Measurements from ENCODE around the gene GAREM2.

The GAREM2 gene

DNA sequence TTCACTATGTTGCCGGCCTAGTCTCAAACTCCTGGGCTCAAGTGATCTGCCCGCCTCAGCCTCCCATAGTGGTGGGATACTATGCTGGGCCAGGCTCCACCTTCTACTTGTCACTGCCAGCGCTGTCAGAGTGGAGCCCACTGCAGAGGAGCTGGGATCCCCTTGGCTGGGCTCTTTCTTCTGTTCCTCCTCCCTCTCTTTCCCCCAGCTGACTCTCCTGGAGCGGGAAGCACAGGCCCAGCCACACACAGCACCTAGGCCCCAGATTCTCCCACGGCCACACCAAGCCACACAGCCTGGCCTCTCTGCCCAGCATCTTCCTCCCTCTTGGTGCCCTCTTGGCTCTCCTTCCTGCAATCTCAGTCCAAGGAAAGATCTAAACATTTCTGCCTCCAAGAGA, 3.7 kb upstream of the GAREM2 start:
- no peak for FAIRE-seq
- DNase-seq (ENCODE audit: insufficient read length, low spot score): no peak

DNA sequence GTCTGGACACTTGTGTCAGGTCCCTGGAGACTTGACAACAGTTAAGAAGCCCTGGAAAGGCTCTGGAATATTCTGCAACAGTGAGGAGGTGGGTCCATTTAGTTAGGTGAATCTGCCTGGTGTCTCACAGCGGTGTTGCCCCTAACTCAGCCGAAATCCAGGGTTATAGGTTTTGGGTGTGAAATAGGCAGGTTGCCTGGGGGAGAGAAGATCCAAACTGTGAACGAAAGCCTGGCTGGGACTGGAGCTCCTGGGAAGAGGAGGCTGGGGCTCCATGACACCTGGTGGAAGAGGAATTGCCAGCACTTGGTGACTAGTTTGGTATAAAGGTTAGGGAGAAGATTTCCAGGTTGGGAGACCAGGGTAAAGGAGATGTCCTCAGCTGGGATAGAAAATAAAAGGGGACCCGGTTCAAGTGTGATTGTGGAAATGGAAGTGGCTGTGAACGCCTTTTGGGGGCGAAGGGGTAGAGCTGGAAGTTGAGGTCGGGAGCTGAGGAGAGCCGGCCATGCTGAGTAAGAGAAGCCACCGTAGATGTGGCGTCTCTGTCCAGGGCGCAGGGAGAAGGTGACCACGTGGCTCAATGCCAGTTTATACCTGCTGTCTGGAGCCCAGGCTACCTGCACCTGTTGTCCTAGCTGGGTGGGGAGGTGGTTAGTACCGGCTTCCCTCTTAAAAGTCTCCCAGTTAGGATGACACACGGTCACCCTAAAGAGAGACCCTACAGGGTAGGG, 3.0 kb upstream of the GAREM2 start:
- FAIRE-seq (no peak), DNase-seq (ENCODE audit: insufficient read length, low spot score) (no peak)

DNA sequence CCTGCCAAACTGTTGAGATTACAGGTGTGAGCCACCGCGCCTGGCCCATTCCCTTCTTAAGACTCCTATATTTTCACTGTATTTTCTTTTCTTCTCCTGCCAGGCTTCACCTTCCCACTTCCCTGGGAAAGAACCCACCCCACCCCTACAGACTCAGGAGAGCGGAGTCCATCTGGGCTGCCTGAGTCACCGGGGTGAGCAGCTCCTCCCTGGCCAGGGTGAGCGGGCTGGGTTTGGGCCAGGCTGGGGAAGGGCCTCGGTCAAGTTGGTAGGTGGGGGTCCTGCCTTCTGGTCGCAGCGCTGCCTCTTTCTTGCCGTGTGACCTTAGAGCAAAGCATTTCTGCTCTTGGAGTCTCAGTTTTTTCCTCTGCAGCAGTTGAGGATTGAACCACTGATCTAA, 2.1 kb upstream of the GAREM2 start:
- FAIRE-seq (no peak), DNase-seq (ENCODE audit: insufficient read length, low spot score) (no peak)

DNA sequence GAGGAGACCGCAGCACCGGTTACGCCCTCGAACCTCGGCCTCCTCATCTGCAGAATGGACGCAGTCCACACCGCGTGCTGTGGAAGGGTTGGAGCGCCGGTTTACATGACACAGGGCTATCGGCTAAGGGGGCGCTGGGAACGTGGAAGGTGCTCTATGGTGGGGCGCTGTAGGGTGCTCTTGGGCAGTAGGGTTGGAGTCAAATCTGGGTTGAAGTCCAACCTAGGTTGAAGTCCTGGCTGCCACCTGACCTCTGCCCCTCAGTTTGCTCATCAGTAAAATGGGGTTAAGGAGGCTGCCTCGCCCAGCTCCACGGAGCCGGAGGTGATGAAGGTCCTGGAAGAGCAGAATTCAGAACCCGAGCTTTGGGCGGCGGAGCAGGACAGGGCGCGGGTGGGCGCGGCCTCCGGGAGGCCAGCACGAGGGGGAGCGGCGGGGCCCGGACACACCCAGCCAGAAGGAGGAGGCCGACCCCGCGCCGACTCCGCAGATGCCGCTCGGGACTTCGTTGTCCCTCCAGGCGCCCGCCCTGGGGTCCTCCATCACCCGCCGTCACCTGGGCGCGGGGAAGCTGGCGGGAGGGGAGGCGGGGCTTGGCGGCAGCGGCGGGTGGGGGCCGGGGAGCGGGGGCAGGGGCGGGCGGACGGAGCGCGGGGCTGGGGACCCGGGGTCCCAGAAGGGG, 558 bp upstream of the GAREM2 start:
- DNase-seq (ENCODE audit: insufficient read length, low spot score) (no peak), FAIRE-seq (peak; percentile 46)

DNA sequence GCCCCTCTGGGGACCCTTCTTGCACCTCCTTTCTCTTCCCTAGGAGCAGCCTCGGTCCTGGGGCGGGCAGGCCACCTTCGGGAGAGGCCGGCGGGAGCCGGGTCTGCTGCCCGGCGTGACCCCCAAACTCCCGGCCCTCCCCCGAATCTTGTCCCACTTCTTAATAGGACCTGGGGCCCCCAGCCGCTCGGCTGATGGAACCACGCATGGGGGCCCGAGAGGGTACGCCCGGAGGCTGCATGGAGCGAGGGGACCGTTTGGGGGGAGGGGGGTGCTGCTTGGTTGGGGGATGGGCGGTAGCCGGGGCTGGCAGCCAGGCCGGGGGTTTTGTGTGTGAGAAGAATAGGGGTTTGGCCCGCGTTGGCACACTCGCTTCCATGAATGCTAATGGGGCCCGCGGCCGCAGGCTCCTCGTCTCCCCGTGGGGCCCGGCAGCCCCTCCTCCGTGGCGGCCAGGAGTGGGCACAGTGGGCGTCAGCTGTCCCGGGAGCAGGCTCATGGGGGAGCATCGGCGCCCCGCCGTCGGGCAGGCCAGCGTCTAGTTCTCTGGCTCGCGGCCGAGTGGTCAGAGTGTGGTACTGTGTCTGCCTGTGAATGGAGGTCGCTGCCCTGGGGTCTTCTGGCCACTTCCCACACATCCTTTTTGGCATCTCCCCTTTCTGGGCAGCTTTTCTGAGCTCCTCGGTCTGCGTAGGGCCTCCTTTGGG, 1.0 kb downstream of the GAREM2 start:
- DNase-seq (ENCODE audit: insufficient read length, low spot score) (no peak), FAIRE-seq (no peak)

DNA sequence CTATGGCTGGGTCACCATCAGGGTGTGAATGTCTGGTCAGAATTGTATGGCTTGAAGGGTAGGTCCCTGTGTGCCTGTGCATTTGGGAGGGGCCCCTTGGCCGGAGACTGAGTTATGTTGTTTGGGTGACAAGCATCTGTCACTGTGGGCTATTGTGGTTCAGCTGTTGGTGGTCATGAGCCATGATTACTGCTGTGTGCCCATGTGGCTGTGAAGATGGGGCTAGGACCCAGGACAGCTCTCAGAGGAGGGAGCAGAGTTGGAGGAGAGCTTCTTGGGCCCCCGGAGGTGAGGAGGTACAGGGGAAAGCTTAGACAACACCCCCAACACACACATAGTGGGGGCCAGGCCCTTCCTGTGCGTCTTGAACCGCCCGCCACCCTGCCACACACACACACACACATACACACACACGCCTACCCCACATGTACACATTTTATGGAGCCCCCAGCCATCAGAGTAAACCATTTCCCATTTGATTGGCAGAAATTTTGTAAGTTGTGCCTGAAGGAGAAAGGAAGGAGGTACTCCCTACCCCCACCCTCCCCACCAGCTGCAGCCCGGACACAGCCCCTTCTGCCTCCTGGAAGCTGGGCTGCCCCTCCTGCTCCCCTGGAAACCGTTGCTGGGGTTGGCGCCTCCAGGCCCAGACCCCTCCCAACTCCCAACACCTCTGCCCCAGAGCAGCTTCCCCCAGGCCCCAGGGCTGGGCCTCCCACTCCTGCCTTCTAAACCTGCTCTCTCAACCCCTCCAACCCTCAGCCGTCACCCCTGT, 2.0 kb downstream of the GAREM2 start:
- no peak for DNase-seq (ENCODE audit: insufficient read length, low spot score)
- FAIRE-seq: peak; percentile 60

DNA sequence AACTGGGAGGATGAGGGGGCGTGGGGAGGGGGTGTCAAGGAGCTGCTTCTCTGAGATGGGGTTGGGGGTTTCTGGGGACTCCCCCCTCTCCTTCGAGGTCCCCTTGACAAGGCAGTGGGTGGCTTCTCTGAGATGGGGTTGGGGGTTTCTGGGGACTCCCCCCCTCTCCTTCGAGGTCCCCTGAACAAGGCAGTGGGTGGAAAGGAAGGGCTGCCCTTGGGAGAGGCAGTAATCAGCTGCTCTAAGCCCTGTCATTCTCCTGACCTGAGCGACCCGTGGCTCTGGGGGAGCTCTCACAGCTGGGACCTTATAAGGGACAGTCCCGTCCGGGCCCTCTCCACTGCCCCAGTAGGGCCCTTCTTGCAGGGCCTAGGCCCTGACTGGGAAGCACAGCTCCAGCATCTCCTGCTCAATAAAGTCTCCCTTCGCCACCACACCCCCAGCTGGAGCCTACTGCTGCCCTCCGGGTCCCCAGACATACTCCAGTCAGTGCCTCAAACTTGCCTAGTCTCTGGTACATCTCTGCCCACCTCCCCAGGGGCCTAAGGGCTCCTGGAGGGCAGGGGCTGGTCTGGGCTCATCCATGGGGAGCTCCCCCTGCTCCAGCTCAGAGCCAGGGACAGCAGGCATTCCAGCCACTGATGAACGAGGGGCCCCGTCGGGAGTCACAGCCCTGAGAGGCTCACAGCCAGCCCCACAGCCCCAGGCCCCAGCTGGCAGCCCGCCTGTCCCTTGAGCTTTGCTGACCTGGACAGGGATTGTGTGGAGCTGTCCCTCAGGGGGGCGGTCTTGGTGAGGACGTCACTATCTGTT, 2.8 kb downstream of the GAREM2 start:
- no peak for FAIRE-seq
- DNase-seq (ENCODE audit: insufficient read length, low spot score): no peak

DNA sequence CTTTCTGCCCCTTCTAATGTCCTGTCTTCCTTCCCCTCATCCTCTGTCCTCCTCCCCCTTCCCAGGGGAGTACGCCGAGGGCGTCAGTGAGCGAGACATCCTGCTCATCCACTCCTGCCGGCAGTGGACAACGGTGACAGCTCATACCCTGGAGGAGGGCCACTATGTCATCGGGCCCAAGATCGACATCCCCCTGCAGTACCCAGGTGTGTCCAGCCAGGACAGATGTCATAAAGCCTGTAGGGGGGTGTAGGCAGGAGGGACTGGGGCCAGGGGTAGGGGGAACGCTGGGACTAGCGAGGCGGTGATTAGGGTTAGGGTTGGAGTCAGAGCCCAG, 3.4 kb downstream of the GAREM2 start:
- peak; percentile 54 for FAIRE-seq
- DNase-seq (ENCODE audit: insufficient read length, low spot score): no peak

DNA sequence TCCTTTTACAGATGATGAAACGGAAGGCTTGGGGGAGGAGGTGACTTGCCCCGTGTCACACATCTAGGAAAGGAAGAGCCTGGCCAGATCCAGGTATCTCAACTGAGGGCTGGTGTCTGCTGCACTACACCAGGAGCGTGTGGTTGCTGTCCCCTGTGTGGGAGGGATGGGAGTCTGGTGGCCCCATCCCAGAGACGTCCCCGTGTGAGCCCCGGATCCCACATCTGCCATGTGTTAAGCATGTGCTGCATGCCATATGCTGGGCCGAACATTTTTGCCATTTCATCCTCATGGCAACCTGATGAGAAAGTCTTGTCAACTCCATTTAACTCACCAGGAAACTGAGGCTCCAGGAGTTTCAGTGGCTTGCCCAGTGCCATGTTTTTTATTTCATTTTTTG, 4.2 kb downstream of the GAREM2 start:
- DNase-seq (ENCODE audit: insufficient read length, low spot score): no peak
- FAIRE-seq: no peak

DNA sequence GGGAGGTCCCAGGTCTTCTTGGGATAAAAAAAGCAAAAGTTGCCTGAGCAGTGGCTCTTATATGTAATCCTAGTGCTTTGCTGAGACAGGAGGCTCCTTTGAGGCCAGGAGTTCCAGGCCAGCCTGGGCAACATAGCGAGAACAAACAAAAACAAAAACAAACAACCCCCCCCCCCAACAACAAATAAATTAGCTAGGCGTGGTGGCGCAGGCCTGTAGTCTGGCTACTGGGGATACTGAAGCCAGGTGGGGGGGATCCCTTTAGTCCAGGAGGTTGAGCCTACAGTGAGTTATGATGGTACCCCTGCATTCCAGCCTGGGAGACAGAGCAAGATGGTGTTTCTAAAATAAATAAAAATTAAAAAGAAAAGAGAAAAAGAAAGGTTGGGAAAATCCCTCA, 5.4 kb downstream of the GAREM2 start:
- no peak for FAIRE-seq

DNA sequence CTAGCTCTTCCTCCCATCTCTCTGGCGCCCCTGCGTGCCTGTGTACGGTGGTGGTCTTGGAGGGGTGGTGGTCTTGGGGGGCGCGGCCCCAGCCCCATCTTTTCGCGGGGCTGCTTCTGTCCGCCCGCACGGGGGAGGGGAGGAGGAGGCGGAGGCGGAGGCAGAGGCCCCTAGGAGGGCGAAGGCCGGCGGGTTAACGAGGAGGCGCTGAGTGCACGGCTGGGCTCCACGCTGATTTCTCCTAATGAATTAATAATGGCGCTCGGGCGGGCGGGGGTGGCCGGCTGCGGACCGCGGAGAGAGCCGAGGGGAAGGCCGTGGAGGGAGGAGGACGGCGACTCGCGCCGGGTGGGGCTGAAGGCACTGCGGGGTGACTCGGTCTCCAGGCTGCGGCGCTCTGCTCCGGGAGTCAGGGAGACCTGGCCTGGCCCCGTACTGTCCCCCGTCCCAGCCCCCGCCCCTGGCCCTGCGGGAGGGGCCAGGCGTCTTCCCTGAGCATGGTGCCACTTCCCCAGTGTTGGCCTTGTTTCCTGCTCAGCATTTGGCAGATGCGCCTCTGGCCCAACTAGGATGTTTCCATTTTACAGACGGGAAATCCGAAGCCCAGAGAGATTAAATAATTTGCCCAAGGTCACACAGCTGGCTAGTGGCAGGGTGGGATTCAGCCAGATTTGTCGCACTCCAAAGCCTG, 6.0 kb downstream of the GAREM2 start:
- no peak for FAIRE-seq
- DNase-seq (ENCODE audit: insufficient read length, low spot score): no peak

More for the DNA sequence above, 5.4 kb downstream of the GAREM2 start:
- no peak for DNase-seq (ENCODE audit: insufficient read length, low spot score)

DNA sequence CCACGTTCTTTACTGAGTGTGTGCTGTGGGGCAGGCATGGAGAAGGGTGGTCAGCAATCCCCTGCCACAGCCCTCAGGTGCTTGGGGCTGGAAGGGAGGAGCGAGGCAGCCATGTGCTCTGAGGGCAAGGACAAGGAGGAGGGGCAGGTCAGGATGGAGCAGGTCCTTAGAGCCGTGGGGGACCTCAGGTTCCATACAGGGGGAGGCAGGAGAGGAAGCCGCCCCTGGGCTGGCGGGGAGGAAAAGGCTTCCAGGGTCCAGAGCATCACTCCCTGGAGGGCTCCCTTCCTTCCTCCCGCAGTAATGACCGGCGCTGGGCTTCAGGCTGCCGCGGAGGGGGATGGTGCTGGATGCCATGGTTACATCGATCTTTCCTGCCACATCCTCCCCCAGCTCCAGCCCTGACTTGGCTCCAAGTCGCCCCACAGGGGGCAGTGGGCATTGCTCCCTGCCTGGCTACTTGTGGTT, 6.6 kb downstream of the GAREM2 start:
- FAIRE-seq (no peak), DNase-seq (ENCODE audit: insufficient read length, low spot score) (no peak)

DNA sequence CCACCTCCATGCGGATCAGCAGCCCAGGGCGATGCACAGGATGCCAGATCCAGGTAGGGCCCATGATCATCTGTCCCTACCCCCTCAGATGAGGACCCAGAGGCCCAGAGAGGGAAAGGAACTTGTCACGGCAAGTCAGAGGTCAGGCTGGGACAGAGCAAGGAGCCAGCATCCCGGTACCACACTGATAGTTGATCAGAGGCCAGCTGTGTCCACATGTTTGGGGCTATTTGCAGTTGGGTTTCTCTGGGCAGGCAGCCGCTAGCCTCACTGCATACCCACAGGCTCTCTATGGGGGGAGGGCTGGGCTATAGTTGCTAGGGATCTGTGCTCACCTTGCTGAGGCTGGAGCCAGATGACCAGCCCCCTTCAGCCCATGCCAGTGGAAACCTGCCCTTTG, 9.6 kb downstream of the GAREM2 start:
- DNase-seq (ENCODE audit: insufficient read length, low spot score): no peak
- no peak for FAIRE-seq

DNA sequence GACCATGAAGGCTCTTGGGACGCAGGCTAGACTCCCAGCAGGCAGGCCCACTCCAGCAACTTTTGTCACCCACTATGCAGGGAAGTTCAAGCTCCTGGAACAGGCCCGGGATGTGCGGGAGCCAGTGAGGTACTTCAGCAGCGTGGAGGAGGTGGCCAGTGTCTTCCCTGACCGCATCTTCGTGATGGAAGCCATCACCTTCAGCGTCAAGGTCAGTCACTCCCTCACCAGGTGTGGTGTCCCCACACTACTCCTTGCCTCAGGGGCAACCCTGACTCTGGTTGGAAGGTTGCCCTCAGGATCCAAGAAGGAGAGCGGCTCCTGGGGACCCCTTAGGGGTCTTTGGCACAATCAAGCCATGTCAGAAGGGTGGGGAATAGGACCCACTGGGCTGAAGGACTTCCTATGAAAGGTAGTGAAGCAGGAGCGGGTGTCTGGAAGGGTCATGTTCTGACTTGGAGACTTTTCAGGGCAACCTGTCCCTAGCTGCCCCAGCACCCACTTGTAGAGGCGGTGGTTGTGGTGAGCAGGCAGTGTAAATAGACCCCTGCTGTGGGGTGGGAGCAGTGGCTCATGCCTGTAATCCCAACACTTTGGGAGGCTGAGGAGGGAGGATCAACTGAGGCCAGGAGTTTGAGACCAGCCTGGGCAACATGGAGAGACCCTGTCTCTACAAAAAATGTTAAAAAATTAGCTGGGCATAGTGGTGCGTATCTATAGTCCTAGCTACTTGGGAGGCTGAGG, 10.2 kb downstream of the GAREM2 start:
- DNase-seq (ENCODE audit: insufficient read length, low spot score) (no peak), FAIRE-seq (no peak)

DNA sequence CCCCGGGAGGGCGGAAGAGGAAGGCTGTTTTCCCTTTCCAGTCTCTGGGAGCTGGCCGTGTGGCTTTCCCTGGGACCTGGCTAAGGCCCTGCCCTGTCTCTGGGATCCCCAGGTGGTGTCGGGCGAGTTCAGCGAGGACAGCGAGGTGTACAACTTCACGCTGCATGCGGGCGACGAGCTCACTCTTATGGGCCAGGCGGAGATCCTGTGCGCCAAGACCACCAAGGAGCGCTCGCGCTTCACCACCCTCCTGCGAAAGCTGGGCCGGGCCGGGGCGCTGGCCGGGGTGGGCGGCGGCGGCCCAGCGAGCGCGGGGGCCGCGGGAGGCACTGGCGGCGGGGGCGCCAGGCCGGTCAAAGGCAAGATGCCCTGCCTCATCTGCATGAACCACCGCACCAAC, 11.2 kb downstream of the GAREM2 start:
- FAIRE-seq: no peak
- no peak for DNase-seq (ENCODE audit: insufficient read length, low spot score)

DNA sequence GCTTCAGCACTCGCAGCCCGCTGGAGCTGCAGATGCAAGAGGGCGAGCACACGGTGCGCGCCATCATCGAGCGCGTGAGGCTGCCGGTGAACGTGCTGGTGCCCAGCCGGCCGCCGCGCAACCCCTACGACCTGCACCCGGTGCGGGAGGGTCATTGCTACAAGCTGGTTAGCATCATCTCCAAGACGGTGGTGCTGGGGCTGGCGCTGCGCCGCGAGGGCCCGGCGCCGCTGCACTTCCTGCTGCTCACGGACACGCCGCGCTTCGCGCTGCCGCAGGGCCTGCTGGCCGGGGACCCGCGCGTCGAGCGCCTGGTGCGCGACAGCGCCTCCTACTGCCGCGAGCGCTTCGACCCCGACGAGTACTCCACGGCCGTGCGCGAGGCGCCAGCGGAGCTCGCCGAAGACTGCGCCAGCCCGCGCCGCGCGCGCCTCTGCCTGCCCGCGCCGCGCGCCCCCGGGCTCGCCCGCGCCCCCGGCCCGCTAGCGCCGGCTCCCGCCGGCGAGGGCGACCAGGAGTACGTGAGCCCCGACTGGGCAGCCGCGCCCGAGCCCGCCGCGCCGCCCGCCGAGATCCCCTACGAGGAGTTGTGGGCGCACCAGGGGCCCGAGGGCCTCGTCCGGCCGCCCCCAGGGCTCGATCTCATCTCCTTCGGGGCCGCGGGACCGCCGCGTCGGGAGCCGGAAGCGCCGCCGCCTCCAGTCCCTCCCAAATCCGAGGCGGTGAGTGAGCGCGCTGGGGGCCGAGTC, 11.8 kb downstream of the GAREM2 start:
- DNase-seq (ENCODE audit: insufficient read length, low spot score): no peak
- no peak for FAIRE-seq

DNA sequence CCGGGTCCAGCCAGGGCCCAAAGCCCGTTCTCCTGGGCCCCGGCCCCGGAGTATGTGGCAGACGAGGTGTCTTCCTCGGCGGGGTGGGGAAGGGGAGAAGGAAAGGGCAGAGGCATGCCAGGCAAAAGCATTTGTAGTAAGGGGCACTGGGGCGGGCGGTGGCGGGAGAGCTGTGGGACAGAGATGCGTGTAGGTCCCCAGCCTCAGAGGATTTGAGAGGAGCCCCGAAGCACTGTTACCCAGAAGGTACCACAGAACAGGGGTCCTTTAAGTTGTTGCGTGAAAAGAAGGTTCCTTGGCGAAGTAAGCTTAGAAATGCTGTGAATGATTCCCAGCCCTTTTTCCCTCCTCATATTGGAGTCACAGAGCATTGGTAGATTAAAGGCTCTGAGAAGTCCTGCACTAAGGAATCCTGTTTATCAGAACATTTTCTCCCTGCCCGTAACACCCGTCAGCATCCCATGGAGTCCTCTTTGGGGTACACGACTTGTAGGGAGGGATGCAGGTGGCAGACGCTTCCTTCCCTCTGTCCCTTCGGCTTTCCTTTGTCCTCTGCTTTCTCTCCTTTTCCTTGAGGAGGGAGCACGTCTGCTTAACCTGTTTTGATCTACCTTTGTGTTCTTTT, 12.5 kb downstream of the GAREM2 start:
- DNase-seq (ENCODE audit: insufficient read length, low spot score) (no peak), FAIRE-seq (no peak)

All from HTR-8/SVneo (cell line).